BE2C (cell line): Measurements from ENCODE around the gene METTL24.

Source experiments
- DNase-seq: peaks from one replicate; pipeline ENCODE4 v3.0.0-alpha.2; 2020
- H3K27me3 ChIP-seq: fragments of 250-450 bp; sonication (Bioruptor Pico); 2 replicates; pipeline ENCODE4 v1.5.1; 2020; ENCODE audit warnings: mild to moderate bottlenecking
- H3K36me3 ChIP-seq: fragments of 250-450 bp; sonication (Bioruptor Pico); 2 replicates; pipeline ENCODE4 v1.5.1; 2020; ENCODE audit warnings: mild to moderate bottlenecking
- H3K4me1 ChIP-seq: fragments of 250-450 bp; sonication (Bioruptor Pico); 2 replicates; pipeline ENCODE4 v1.5.1; 2020
- H3K4me3 ChIP-seq: 2 replicates; pipeline ENCODE4 v1.5.1; 2011; ENCODE audit warnings: low read depth, low read length
- H3K9me3 ChIP-seq: fragments of 250-450 bp; sonication (Bioruptor Pico); 2 replicates; pipeline ENCODE4 v1.5.1; 2020
- TF ChIP-seq, protein P1 (sequence below): IDR thresholded peaks from 2 replicates; pipeline ENCODE4 v1.5.1; 2012; ENCODE audit warnings: mild to moderate bottlenecking, low read depth, low read length

The METTL24 gene

GRCh38 chr6:110345025-110345424 lies 13.1 kb downstream of the METTL24 start:
- Histone ChIP-seq H3K9me3 (no peaks in the 10 kb centered on the region), H3K4me1 (no peaks in the 10 kb centered on the region; the same call in 1 of the 2 replicates), H3K36me3 (no peaks in the 10 kb centered on the region), H3K4me3 (no peak overlapping the region), H3K27me3 (no peaks in the 10 kb centered on the region)
- TF ChIP-seq, protein P1, sequence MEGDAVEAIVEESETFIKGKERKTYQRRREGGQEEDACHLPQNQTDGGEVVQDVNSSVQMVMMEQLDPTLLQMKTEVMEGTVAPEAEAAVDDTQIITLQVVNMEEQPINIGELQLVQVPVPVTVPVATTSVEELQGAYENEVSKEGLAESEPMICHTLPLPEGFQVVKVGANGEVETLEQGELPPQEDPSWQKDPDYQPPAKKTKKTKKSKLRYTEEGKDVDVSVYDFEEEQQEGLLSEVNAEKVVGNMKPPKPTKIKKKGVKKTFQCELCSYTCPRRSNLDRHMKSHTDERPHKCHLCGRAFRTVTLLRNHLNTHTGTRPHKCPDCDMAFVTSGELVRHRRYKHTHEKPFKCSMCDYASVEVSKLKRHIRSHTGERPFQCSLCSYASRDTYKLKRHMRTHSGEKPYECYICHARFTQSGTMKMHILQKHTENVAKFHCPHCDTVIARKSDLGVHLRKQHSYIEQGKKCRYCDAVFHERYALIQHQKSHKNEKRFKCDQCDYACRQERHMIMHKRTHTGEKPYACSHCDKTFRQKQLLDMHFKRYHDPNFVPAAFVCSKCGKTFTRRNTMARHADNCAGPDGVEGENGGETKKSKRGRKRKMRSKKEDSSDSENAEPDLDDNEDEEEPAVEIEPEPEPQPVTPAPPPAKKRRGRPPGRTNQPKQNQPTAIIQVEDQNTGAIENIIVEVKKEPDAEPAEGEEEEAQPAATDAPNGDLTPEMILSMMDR: no peak
- DNase-seq: no peak

DNA sequence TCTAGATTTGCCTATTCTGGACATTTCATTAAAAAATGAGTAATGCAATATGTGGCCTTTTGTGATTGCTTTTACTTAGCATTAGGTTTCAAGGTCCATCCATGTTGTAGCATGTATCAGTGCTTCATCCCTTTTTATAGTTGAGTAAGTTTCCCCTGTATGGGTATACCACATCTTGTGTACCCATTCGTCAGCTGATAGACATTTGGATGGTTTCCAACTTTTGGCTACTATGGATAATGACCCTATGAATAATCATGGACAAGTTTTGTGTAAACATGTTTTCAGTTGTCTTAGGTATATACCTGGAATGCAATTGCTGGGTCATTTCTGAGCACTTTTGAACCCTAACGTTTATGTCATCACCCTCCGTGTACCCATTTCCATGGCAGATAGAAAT lies 15.4 kb downstream of the METTL24 start:
- TF ChIP-seq, protein P1: no peak
- no peaks in the 10 kb centered on the region; the same call in 1 of the 2 replicates for H3K4me1 ChIP-seq
- H3K27me3 ChIP-seq: no peaks in the 10 kb centered on the region
- DNase-seq: no peak
- H3K9me3 ChIP-seq: no peaks in the 10 kb centered on the region
- no peak overlapping the region for H3K4me3 ChIP-seq
- H3K36me3 ChIP-seq: no peaks in the 10 kb centered on the region

DNA sequence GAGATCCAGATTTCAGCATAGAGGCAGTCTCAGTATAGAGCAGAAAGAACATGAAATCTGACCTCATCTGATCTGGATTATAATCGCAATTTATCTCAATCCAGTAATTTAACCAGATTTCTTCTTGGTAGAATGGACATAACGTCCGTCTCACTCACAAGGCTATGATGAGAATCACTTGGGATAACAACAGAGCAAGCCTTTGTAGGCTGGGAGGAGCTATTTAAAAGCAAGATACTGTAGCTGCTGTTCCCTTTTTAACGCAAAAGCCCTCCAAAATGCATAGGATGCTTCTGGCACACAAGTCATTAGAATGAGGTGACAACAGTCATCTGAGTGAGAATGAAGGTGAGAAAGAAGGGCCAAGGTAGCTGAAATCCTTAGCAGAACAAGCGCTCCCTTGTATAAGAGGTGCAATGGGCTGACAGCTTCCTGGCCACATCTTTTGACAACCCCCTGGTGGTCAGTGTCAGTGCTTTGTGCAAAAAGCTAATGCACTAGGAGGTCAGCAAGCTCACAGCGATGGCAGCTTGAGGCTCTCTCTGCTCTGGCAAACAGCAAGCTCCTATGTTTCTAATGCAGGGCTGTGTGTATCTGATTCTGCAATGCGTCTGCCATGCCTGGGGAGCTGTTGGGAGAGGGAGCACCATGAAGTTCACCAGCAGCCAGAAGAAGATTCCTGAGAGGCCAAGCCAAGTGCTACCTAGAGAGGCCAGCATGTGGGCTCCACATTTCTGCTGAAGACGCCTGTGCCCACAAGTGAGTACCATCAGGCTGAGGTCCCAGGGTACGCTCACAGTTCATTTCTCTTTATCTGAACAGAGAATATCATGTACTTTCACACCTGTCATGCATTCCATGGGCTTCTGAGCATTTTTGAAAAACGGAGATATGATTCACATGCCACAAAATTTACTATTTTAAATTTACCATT lies 16.2 kb downstream of the METTL24 start:
- Histone ChIP-seq H3K9me3 (no peaks in the 10 kb centered on the region), H3K4me3 (no peak overlapping the region), H3K36me3 (no peaks in the 10 kb centered on the region), H3K4me1 (no peaks in the 10 kb centered on the region; the same call in 1 of the 2 replicates), H3K27me3 (no peaks in the 10 kb centered on the region)
- DNase-seq: peak; percentile 64
- TF ChIP-seq, protein P1: peak; percentile 76

GRCh38 chr6:110341067-110341466 lies 17.1 kb downstream of the METTL24 start:
- DNase-seq: no peak
- Histone ChIP-seq H3K36me3 (no peaks in the 10 kb centered on the region), H3K4me1 (no peaks in the 10 kb centered on the region; the same call in 1 of the 2 replicates), H3K4me3 (no peak overlapping the region), H3K27me3 (no peaks in the 10 kb centered on the region), H3K9me3 (no peaks in the 10 kb centered on the region)
- TF ChIP-seq, protein P1: no peak

DNA sequence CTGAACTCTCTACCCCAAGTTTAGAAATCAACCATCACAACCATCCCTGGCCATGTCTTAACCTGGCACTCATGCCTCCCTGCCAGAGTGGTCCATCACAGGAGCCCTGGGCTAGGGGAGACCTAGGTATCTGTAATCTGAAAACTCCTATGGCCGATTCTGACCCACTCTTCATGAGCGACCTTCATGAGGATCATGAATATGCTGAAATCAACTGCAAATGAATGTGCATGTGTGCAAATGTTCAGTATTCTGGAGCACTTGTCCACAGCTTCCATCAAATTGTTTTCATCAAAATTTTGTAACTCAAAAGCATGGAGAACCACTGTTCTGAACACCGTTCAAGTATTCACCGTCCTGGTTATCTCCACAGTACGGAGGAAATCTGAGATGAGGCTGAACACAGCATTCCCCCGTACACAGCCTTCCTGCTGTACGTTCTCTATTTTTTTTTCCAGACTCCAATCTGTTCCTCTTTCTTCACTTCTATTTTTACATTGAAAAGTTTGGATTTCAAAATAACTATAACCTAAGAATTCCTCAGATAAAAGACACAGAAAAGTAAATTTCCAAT lies 17.7 kb downstream of the METTL24 start:
- Histone ChIP-seq H3K36me3 (no peaks in the 10 kb centered on the region), H3K4me3 (no peak overlapping the region), H3K9me3 (no peaks in the 10 kb centered on the region), H3K27me3 (no peaks in the 10 kb centered on the region), H3K4me1 (no peaks in the 10 kb centered on the region; the same call in 1 of the 2 replicates)
- TF ChIP-seq, protein P1: no peak
- DNase-seq: no peak
